ENCODE data around the gene TTL.
"Not testable (repeated sequence)": the region's sequence is repeated elsewhere in the genome, so short reads cannot be mapped to it uniquely, and the experiment has no call there.

The TTL gene

DNA sequence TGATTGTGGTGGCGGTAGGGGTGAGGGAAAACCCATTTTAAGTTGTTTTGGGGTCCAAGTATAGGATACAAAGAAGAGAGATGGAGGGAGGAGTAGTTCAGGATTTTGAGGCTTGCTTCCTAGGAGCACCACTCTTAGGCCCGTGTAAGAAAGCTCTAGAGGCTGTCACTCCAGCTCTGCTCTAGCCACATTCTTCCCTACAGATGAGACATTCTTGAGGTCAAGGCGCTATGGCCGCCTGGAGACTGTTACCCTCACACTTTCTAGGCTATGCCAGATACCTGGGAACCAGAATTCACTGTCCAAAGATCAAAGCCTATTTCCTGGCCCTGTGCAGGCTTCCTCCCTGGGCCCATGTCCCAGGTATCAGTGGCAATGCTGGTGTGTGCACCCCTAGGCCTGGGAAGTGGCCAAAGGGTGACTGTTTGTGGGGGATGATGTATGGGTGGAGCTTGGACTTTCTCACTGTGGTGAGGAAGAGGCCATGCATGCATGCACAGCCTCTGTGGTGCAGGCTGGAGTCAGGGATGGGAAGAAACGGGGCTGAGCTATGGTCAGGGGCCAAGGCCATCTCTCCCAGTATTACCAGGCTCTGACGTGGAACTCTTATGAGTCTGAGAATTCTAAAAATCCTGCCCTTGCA is 7.0 kb upstream of the TTL start:
- DNase-seq (ENCODE audit: low spot score) = no peak

DNA sequence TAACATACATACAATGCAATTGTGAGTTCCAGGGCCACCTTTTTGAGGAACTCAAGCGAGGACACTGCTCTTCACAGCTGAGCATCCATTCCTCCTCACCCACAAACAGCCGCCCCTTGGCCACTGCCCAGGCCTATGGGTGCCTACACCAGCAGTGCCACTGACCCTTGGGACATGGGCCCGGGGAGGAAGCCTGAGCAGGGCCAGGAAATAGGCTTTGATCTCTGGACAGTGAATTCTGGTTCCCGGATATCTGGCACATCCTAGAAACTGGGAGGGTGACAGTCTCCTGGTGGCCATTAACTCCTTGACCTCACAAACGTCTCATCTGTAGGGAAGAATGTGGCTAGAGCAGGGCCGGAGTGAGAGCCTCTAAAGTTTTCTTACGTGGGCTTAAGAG is 5.5 kb upstream of the TTL start:
- DNase-seq (ENCODE audit: low spot score) = no peak

DNA sequence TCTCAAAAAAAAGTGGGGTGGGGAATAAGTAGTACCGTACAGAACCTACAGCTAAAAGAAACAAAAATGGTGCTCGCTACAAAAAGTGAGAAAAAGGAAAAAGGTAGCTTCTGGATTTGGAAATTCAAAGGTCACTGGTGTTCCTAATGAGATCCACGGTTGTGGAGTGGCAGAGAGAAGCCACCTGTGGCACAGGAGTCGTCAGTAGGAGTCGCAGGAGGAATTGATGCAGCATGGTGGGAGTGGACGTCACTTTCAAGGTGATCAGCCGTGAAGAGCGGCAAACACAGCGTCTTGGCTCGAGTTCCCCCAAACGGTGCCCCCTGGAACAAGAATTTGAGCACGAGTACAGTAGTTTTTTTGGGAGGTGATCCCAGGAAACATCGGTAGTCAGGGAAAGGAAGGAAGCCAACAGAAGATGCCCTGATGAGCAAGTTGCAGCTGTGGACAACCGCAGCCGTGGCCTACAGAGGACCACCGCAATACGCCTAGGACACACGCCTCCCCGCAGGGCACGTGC is 1.4 kb upstream of the TTL start:
- no peak for DNase-seq (ENCODE audit: low spot score)

- DNase-seq (ENCODE audit: low spot score) = peak; percentile 90
Observed at GRCh38 chr2:112481050-112481527, 867 bp upstream of the TTL start.

- DNase-seq (ENCODE audit: low spot score) = peak; percentile 64
Observed at GRCh38 chr2:112482309-112483041, 519 bp downstream of the TTL start.

GRCh38 chr2:112483042-112483473 is 1.1 kb downstream of the TTL start:
- peak; percentile 62 for DNase-seq (ENCODE audit: low spot score)

DNA sequence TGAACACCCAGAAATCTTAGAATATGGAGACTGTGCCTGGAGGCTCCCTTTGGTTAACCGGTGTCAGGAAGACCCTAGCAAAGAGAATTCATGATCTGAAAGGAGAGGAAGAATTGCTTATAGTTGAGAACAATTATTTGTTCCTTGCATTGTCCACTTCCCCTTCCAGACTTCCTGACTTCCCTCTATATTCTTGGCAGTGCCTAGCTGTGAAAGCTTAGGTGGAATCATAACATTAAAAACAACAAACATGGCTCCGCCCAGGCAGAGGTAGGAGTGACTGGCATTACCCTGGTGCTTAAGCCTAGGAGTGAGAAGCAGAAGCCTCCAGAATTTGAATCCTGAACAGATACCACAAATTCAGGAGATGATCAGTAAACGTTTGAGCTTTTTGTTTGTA is 1.9 kb downstream of the TTL start:
- no peak for DNase-seq (ENCODE audit: low spot score)

GRCh38 chr2:112485849-112486248 is 3.9 kb downstream of the TTL start:
- DNase-seq (ENCODE audit: low spot score) = no peak

- DNase-seq (ENCODE audit: low spot score) = no peak
Observed at GRCh38 chr2:112486895-112487294, 4.9 kb downstream of the TTL start.

DNA sequence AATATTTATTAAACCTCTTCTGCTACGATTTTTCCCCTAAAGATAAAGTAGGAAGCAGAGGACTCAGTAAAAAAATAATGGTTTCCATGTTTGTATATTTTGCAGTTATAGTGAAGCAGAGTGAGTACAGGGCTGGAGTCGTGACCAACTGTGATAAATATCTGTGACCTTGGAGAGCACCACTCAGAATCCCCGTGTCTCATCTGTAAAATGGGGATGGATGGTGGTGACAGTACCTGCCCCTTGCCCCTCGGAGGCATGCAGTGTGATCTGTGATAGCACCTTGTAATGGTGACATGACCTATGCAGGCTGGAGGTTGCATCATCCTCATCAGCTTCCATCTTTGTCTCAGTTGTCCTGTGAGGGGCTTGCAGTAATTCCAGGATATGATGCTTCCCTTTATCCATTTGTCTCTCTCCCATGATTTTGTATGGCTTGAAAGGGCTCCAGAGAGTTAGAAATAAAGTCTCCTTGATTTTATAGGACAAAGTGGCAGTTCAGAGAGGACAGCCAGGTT is 5.5 kb downstream of the TTL start:
- DNase-seq (ENCODE audit: low spot score) = no peak

GRCh38 chr2:112488201-112488600 is 6.2 kb downstream of the TTL start:
- no peak for DNase-seq (ENCODE audit: low spot score)

DNA sequence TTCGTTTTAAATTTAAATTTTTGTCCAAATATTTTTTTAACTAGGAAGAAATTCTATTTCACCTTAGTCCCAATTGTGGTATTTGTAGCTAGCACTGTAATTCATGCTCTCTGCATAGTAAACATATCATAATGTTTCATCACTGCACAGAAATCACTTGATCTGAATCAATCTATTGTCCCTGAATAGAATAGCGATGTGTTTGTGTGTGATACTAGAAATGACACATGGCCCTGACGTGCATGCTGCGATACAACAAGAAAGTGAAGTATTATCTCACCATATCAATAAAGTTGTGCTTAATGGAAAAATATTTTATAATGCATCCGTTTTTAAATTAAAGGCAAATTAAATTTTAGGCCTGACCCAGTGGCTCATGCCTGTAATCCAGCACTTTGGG is 10.0 kb downstream of the TTL start:
- DNase-seq (ENCODE audit: low spot score) = no peak

- no peak for DNase-seq (ENCODE audit: low spot score)
Observed at GRCh38 chr2:112493048-112493447, 11.1 kb downstream of the TTL start.

DNA sequence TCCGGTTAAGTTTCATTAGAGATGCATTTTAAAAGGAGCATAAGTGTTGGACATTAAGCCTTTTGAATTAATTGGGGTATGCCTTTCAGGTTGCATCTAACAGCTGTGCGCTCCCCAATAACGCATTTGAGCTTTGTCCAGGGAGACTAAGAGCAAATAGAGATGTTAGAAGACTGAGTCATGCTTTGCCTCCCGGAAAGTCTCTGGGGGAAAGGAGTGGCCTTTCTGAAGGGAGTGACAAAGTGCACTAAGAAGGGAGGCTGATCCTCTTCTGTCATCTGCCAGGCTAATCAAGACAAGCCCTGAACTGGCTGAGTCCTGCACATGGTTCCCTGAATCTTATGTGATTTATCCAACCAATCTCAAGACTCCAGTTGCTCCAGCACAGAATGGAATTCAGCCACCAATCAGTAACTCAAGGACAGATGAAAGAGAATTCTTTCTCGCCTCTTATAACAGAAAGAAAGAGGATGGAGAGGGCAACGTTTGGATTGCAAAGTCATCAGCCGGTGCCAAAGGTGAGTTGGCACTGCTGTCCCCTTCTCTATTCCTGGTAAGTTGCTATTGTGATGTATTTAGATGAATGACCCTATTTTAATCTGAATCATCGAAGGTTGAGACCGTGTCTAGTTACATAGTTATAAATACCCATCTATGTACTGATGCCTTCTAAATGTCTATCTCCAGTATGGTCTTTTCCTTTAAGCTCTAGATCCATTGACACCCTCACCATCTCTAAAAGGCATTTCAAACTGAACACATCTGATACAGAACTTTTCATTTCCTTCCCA is 12.1 kb downstream of the TTL start:
- peak; percentile 88 for DNase-seq (ENCODE audit: low spot score)

GRCh38 chr2:112494828-112495227 is 12.9 kb downstream of the TTL start:
- DNase-seq (ENCODE audit: low spot score) = no peak

DNA sequence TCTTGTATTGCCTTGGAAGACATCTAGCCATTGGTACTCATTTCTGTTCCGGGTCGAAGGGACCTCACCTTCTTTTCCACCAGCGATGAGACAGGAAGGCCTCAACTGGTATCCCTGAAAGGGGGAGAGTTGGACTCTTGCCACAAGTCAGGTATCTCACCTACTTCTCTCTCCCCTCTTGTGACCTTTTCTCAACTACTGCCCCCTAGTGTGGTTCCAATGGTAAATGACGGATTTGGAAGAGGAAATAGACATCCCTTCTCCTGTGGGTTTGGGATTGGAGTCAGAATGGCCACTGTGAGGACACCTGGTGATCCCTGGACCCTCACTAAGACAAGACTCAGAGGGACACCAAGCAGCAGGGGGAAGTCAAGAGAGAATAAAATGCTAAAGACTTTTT is 13.9 kb downstream of the TTL start:
- DNase-seq (ENCODE audit: low spot score) = not testable (repeated sequence)

- peak; percentile 42 for DNase-seq (ENCODE audit: low spot score)
Observed at GRCh38 chr2:112500850-112501484, 19.0 kb downstream of the TTL start.

- not testable (repeated sequence) for DNase-seq (ENCODE audit: low spot score)
Observed at GRCh38 chr2:112509239-112509998, 27.5 kb downstream of the TTL start.

DNA sequence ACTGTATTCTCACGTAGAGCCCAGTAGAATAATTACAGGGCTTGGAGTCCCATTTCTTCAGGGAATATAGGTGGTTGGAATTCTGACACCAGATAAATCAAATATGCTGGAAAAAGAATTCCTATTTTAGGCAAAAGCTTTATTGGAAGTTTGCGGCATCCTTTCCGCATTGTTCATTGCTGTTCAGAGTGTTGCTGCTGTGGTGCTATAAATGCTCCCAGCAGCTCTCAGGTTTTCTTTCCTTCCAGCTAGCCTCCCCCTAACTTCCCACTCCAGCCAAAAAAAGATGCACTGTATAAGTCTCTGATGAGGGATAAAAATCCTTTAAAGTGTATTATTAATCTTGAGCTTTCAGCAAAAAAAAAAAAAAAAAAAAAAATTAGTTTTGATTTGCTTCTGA is 34.8 kb downstream of the TTL start:
- no peak for DNase-seq (ENCODE audit: low spot score)

DNA sequence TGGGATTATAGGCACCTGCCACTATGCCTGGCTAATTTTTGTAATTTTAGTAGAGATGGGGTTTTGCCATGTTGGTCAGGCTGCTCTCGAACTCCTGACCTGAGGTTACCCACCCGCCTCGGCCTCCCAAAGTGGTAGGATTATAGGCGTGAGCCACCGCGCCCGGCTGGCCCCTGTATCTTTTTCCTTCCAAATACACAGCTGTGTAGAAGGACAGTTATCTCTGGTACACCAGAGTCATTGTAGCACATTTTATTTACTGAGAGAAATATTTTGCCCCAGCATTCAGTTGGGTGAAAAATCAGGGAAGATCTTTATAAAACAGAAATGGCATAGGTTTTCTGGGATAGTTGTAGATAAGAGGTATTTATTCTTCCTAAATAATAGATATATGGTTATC is 36.9 kb downstream of the TTL start:
- DNase-seq (ENCODE audit: low spot score) = no peak

- DNase-seq (ENCODE audit: low spot score) = no peak
Observed at GRCh38 chr2:112519506-112519905, 37.5 kb downstream of the TTL start.
